SK-N-MC (cell line): ENCODE results near the gene CHRNB2.

Experiments
- EZH2 ChIP-seq: fragments of 200-600 bp; sonication (generic); IDR thresholded peaks from one replicate; pipeline ENCODE4 v1.6.1; 2017; ENCODE audit warnings: antibody characterized with exemption
- FOXP2 ChIP-seq: optimal IDR thresholded peaks from 2 replicates; pipeline ENCODE3; 2011; ENCODE audit warnings: mild to moderate bottlenecking, moderate library complexity; ENCODE audit not compliant: insufficient read depth; ENCODE audit errors: extremely low read length, control extremely low read depth
- POLR2AphosphoS5 ChIP-seq: IDR thresholded peaks from 2 replicates; pipeline ENCODE4 v1.6.1; 2012; ENCODE audit warnings: mild to moderate bottlenecking, low read depth, low read length, borderline replicate concordance

GRCh38 chr1:154603317-154603716 lies 35.7 kb downstream of the CHRNB2 start:
- TF ChIP-seq EZH2 (no peak), POLR2AphosphoS5 (no peak), FOXP2 (no peak)
